ENCODE data around the gene RORC.

DNA sequence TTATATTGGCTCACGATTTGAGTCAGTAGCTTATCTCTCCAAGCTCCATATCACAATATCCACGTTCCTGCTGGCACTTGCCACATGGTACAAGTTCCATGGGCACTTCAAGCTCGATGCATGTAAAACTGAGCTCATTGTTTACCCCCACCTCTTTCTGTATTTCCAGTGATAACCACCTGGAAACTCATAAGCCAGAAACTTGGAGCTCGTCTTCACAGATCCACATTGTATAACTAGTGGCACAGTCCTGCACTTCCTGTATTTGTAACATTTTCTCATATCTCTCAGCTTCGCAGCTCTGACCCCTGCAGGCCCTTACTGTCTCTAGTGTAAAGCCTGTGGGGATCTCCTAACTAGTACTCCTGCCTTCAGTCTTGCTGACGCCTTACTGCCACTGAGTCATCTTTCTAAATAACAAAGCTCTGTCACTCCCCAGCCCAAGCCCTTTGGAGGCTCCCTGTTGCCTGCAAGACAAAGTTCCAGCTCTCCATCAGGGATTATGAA is 14.5 kb upstream of the RORC start:
- TF ChIP-seq POLR2A (IDR thresholded peaks at IDR 0.05; ENCODE audit: low read depth, low read length) (no peak), TAF1 (IDR thresholded peaks at IDR 0.05; ENCODE audit: borderline replicate concordance, low read depth, low read length) (no peak), POLR2AphosphoS5 (IDR thresholded peaks at IDR 0.05; ENCODE audit: low read depth, low read length) (no peak)

Measured in GM12892 (cell line).